Liver (tissue), 9 donors: Measurements from ENCODE around the gene IRAK1. TPM values are rescaled to one million over a fixed set of nuclear protein-coding genes. Genes with fewer than 3 reads are reported as not detected.

Experiments used
- DNase-seq: peaks from one replicate; pipeline ENCODE4 v3.0.0-alpha.2; 2017; ENCODE audit warnings: low spot score
- H3K27ac ChIP-seq, 2 donors: one replicate each; pipeline ENCODE4 v1.7.0; 2013; ENCODE audit warnings: inconsistent platforms in 2 of 2, low read length in 2 of 2, control low read depth in 1 of 2, low read depth in 1 of 2, mild to moderate bottlenecking in 1 of 2
- H3K27me3 ChIP-seq, 4 donors: one replicate each; pipeline versions ENCODE4 v1.6.1 to v1.7.0; 2013; ENCODE audit warnings: low read length in 3 of 4, inconsistent platforms in 1 of 4, mild to moderate bottlenecking in 1 of 4, moderate library complexity in 1 of 4; ENCODE audit not compliant: control insufficient read depth in 4 of 4, insufficient read depth in 4 of 4
- H3K36me3 ChIP-seq, 4 donors: one replicate each; pipeline versions ENCODE4 v1.6.1 to v1.7.0; 2013; ENCODE audit warnings: low read length in 3 of 4, mild to moderate bottlenecking in 3 of 4, low read depth in 1 of 4, moderate library complexity in 1 of 4; ENCODE audit not compliant: control insufficient read depth in 4 of 4, insufficient read depth in 3 of 4
- H3K4me1 ChIP-seq, 4 donors: one replicate each; pipeline versions ENCODE4 v1.6.1 to v1.7.0; 2013; ENCODE audit warnings: low read length in 3 of 4, mild to moderate bottlenecking in 3 of 4, moderate library complexity in 1 of 4; ENCODE audit not compliant: control insufficient read depth in 4 of 4, insufficient read depth in 4 of 4
- H3K4me3 ChIP-seq, 3 donors: one replicate each; pipeline versions ENCODE4 v1.6.1 to v1.7.0; 2013; ENCODE audit warnings: low read length in 3 of 3, control low read depth in 1 of 3, low read depth in 1 of 3, mild to moderate bottlenecking in 1 of 3
- H3K9ac ChIP-seq, 2 donors: one replicate each; pipeline ENCODE4 v1.7.0; 2013; ENCODE audit warnings: low read length in 2 of 2, mild to moderate bottlenecking in 2 of 2, moderate library complexity in 2 of 2, control low read depth in 1 of 2, low read depth in 1 of 2
- H3K9me3 ChIP-seq, 4 donors: one replicate each; pipeline versions ENCODE4 v1.6.1 to v1.7.0; 2013; ENCODE audit warnings: low read length in 3 of 4; ENCODE audit not compliant: control insufficient read depth in 4 of 4
- EGR1 ChIP-seq, 2 donors: IDR thresholded peaks; 2 replicates each; pipeline ENCODE4 v1.6.1; 2016 to 2018; ENCODE audit warnings: antibody characterized with exemption in 2 of 2, low read depth in 2 of 2
- FOXA1 ChIP-seq: IDR thresholded peaks from 2 replicates; pipeline ENCODE4 v1.6.1; 2016; ENCODE audit warnings: antibody characterized with exemption
- FOXA2 ChIP-seq: IDR thresholded peaks from 2 replicates; pipeline ENCODE4 v1.6.1; 2016; ENCODE audit warnings: antibody characterized with exemption
- GABPA ChIP-seq, 2 donors: IDR thresholded peaks in 1 of 2; conservative IDR thresholded peaks in 1 of 2; 2 replicates each; pipeline ENCODE4 v1.6.1; 2016; ENCODE audit warnings: antibody characterized with exemption in 2 of 2, mild to moderate bottlenecking in 1 of 2, moderate library complexity in 1 of 2
- HNF4A ChIP-seq, 2 donors: conservative IDR thresholded peaks; 2 replicates each; pipeline ENCODE4 v1.6.1; 2016; ENCODE audit warnings: antibody characterized with exemption in 2 of 2, mild to moderate bottlenecking in 2 of 2
- HNF4G ChIP-seq: IDR thresholded peaks from 2 replicates; pipeline ENCODE4 v1.6.1; 2016; ENCODE audit warnings: antibody characterized with exemption
- JUND ChIP-seq, 2 donors: IDR thresholded peaks; 2 replicates each; pipeline ENCODE4 v1.6.1; 2016; ENCODE audit warnings: antibody characterized with exemption in 2 of 2
- NR2F2 ChIP-seq: IDR thresholded peaks from 2 replicates; pipeline ENCODE4 v1.6.1; 2016; ENCODE audit warnings: antibody characterized with exemption
- RAD21 ChIP-seq, 2 donors: IDR thresholded peaks; 2 replicates each; pipeline ENCODE4 v1.6.1; 2016; ENCODE audit warnings: antibody characterized with exemption in 2 of 2, mild to moderate bottlenecking in 2 of 2
- RXRA ChIP-seq, 2 donors: IDR thresholded peaks; 2 replicates each; pipeline ENCODE4 v1.6.1; 2017 to 2018; ENCODE audit warnings: antibody characterized with exemption in 2 of 2, mild to moderate bottlenecking in 1 of 2
- SP1 ChIP-seq: IDR thresholded peaks from 2 replicates; pipeline ENCODE4 v1.6.1; 2018; ENCODE audit warnings: antibody characterized with exemption, mild to moderate bottlenecking
- TAF1 ChIP-seq: conservative IDR thresholded peaks from 2 replicates; pipeline ENCODE4 v1.6.1; 2016; ENCODE audit warnings: antibody characterized with exemption, mild to moderate bottlenecking
- YY1 ChIP-seq: IDR thresholded peaks from 2 replicates; pipeline ENCODE4 v1.6.1; 2016; ENCODE audit warnings: antibody characterized with exemption, mild to moderate bottlenecking
- WGBS: extraction: QIAGEN DNeasy Blood & Tissue Kit; methylation state at CpG from one replicate; pipeline ENCODE4 v1.1.7; 2013; 5-methylcytosine and 5-hydroxymethylcytosine counted together
- polyA plus RNA-seq, 2 donors: library from polyadenylated mRNA; stranded (reverse) in 1 of 2; unstranded in 1 of 2; fragments of 200-250 nt in 1 of 2; fragments of >200 nt in 1 of 2; fragmentation: Nextera tagmentation in 1 of 2; extraction: Ambion mirVana in 1 of 2; gene quantifications; one replicate each; pipeline versions ENCODE4 v1.2.1 to v1.2.3, GENCODE V29; 2013 to 2015
- total RNA-seq, 2 donors: library from RNA; depleted of rRNA; stranded (reverse); fragments of >200 nt; gene quantifications; one replicate each; pipeline ENCODE4 v1.2.3, GENCODE V29; 2014
- TF ChIP-seq, protein P1 (sequence below): IDR thresholded peaks from 2 replicates; pipeline ENCODE4 v1.6.1; 2016; ENCODE audit warnings: antibody characterized with exemption
- TF ChIP-seq, protein P2 (sequence below): IDR thresholded peaks from 2 replicates; pipeline ENCODE4 v1.6.1; 2016; ENCODE audit warnings: antibody characterized with exemption, mild to moderate bottlenecking
- TF ChIP-seq, protein P3 (sequence below): IDR thresholded peaks from 2 replicates; pipeline ENCODE4 v1.6.1; 2016; ENCODE audit warnings: antibody characterized with exemption
- TF ChIP-seq, protein P4 (sequence below): IDR thresholded peaks from 2 replicates; pipeline ENCODE4 v1.6.1; 2016; ENCODE audit warnings: antibody characterized with exemption
- TF ChIP-seq, protein P5 (sequence below): fragments of 150-350 bp; IDR thresholded peaks from 2 replicates; pipeline ENCODE4 v1.5.1; 2017; ENCODE audit warnings: improper control_type of control experiment, low read depth, low read length; ENCODE audit not compliant: missing input control
- donor health status: healthy.
- donor health status: healthy.
- donor health status: healthy.
- donor health status: healthy.
- donor health status: healthy.

Gene IRAK1
- total and polyA plus RNA-seq, 4 donors: 17.6 to 55.8 (median 27.4) TPM

DNA sequence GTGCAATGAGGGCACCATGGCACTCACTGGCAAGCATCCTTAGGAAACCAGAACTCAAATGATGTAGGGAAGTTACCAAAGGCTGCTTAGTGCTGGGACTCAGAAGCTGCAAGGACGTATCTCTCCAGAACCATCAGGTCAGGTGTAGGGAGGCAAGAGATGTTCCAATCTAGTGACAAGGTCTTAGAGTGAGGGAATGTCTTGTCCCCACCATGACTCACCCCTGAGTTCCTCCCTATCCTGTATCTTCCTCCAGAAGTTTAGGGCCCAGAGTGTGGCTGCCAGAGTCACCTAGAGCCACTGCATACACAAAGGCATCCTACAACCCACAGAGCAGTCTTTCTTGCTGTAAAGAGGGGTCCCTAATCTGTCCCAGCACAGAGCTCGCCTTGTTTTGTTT is 14.1 kb upstream of the IRAK1 start:
- Histone ChIP-seq H3K4me1 (peaks cover 2 to 6% (median 4%) of the 10 kb centered on the region in 4 donors), H3K9ac (no peak overlapping the region), H3K36me3 (peaks cover 4 to 13% (median 4%) of the 10 kb centered on the region in 4 donors), H3K4me3 (no peak overlapping the region), H3K27ac (no peak overlapping the region), H3K27me3 (peaks cover 0 to 2% (median 0%) of the 10 kb centered on the region in 4 donors), H3K9me3 (no peaks in the 10 kb centered on the region)
- DNase-seq: no peak
- 91% methylated on average over 2 of the region's 2 CpGs for WGBS
- TF ChIP-seq, protein P1, sequence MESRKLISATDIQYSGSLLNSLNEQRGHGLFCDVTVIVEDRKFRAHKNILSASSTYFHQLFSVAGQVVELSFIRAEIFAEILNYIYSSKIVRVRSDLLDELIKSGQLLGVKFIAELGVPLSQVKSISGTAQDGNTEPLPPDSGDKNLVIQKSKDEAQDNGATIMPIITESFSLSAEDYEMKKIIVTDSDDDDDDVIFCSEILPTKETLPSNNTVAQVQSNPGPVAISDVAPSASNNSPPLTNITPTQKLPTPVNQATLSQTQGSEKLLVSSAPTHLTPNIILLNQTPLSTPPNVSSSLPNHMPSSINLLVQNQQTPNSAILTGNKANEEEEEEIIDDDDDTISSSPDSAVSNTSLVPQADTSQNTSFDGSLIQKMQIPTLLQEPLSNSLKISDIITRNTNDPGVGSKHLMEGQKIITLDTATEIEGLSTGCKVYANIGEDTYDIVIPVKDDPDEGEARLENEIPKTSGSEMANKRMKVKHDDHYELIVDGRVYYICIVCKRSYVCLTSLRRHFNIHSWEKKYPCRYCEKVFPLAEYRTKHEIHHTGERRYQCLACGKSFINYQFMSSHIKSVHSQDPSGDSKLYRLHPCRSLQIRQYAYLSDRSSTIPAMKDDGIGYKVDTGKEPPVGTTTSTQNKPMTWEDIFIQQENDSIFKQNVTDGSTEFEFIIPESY: no peak
- TF ChIP-seq YY1: no peak
- no peak for TF ChIP-seq RAD21 (IDR thresholded peaks at IDR 0.05)
- TF ChIP-seq, protein P2, sequence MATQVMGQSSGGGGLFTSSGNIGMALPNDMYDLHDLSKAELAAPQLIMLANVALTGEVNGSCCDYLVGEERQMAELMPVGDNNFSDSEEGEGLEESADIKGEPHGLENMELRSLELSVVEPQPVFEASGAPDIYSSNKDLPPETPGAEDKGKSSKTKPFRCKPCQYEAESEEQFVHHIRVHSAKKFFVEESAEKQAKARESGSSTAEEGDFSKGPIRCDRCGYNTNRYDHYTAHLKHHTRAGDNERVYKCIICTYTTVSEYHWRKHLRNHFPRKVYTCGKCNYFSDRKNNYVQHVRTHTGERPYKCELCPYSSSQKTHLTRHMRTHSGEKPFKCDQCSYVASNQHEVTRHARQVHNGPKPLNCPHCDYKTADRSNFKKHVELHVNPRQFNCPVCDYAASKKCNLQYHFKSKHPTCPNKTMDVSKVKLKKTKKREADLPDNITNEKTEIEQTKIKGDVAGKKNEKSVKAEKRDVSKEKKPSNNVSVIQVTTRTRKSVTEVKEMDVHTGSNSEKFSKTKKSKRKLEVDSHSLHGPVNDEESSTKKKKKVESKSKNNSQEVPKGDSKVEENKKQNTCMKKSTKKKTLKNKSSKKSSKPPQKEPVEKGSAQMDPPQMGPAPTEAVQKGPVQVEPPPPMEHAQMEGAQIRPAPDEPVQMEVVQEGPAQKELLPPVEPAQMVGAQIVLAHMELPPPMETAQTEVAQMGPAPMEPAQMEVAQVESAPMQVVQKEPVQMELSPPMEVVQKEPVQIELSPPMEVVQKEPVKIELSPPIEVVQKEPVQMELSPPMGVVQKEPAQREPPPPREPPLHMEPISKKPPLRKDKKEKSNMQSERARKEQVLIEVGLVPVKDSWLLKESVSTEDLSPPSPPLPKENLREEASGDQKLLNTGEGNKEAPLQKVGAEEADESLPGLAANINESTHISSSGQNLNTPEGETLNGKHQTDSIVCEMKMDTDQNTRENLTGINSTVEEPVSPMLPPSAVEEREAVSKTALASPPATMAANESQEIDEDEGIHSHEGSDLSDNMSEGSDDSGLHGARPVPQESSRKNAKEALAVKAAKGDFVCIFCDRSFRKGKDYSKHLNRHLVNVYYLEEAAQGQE: no peak
- TF ChIP-seq NR2F2: no peak
- TF ChIP-seq HNF4G: no peak
- no peak for TF ChIP-seq TAF1
- no peak for TF ChIP-seq EGR1 (IDR thresholded peaks at IDR 0.05; ENCODE audit: low read depth in 2 of 2)
- TF ChIP-seq JUND (IDR thresholded peaks at IDR 0.05): no peak
- TF ChIP-seq FOXA1: no peak
- TF ChIP-seq GABPA (IDR thresholded peaks at IDR 0.05 in 1 of 2, conservative IDR thresholded peaks at IDR 0.05 in 1 of 2): no peak
- TF ChIP-seq FOXA2: no peak
- TF ChIP-seq, protein P3, sequence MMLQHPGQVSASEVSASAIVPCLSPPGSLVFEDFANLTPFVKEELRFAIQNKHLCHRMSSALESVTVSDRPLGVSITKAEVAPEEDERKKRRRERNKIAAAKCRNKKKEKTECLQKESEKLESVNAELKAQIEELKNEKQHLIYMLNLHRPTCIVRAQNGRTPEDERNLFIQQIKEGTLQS: no peak
- TF ChIP-seq SP1: no peak
- no peak for TF ChIP-seq RXRA (IDR thresholded peaks at IDR 0.05)
- TF ChIP-seq, protein P4, sequence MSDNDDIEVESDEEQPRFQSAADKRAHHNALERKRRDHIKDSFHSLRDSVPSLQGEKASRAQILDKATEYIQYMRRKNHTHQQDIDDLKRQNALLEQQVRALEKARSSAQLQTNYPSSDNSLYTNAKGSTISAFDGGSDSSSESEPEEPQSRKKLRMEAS: no peak
- TF ChIP-seq HNF4A (conservative IDR thresholded peaks at IDR 0.05): no peak
- TF ChIP-seq, protein P5, sequence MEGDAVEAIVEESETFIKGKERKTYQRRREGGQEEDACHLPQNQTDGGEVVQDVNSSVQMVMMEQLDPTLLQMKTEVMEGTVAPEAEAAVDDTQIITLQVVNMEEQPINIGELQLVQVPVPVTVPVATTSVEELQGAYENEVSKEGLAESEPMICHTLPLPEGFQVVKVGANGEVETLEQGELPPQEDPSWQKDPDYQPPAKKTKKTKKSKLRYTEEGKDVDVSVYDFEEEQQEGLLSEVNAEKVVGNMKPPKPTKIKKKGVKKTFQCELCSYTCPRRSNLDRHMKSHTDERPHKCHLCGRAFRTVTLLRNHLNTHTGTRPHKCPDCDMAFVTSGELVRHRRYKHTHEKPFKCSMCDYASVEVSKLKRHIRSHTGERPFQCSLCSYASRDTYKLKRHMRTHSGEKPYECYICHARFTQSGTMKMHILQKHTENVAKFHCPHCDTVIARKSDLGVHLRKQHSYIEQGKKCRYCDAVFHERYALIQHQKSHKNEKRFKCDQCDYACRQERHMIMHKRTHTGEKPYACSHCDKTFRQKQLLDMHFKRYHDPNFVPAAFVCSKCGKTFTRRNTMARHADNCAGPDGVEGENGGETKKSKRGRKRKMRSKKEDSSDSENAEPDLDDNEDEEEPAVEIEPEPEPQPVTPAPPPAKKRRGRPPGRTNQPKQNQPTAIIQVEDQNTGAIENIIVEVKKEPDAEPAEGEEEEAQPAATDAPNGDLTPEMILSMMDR: no peak
